ENCODE results near the gene GRID2IP.

Gene GRID2IP

GRCh38 chr7:6536262-6537260 lies 14.7 kb downstream of the GRID2IP start:
- H3K9me3 ChIP-seq (ENCODE audit: severe bottlenecking), result no peaks in the 10 kb centered on the region
- H3K4me1 ChIP-seq (ENCODE audit: insufficient read depth, poor library complexity, severe bottlenecking), result no peaks in the 10 kb centered on the region
- H3K36me3 ChIP-seq (ENCODE audit: low read depth), result no peaks in the 10 kb centered on the region
- H3K27ac ChIP-seq (ENCODE audit: poor library complexity, severe bottlenecking), result no peak overlapping the region
- ATAC-seq (ENCODE audit: low read depth) (peak; percentile 24; the same call in 1 of the 3 replicates), DNase-seq (ENCODE audit: low spot score) (no peak)
- no peak for TF ChIP-seq CTCF (IDR thresholded peaks at IDR 0.05; ENCODE audit: poor library complexity, severe bottlenecking)
- H3K27me3 ChIP-seq (ENCODE audit: insufficient read depth, poor library complexity, severe bottlenecking), result peaks cover under 1% of the 10 kb centered on the region
- H3K4me3 ChIP-seq (ENCODE audit: severe bottlenecking), result peak overlapping the region; percentile 8

- ATAC-seq (ENCODE audit: low read depth) (no peak), DNase-seq (ENCODE audit: low spot score) (no peak)
- no peak for TF ChIP-seq CTCF (IDR thresholded peaks at IDR 0.05; ENCODE audit: poor library complexity, severe bottlenecking)
- peaks cover 17% of the 10 kb centered on the region for H3K27me3 ChIP-seq (ENCODE audit: insufficient read depth, poor library complexity, severe bottlenecking)
- H3K9me3 ChIP-seq (ENCODE audit: severe bottlenecking), result no peaks in the 10 kb centered on the region
- no peak overlapping the region for H3K4me3 ChIP-seq (ENCODE audit: severe bottlenecking)
- no peak overlapping the region for H3K27ac ChIP-seq (ENCODE audit: poor library complexity, severe bottlenecking)
- H3K36me3 ChIP-seq (ENCODE audit: low read depth), result no peaks in the 10 kb centered on the region
- no peaks in the 10 kb centered on the region for H3K4me1 ChIP-seq (ENCODE audit: insufficient read depth, poor library complexity, severe bottlenecking)
These were observed 17.3 kb downstream of the GRID2IP start for GRCh38 chr7:6533893-6534495.

- H3K9me3 ChIP-seq (ENCODE audit: severe bottlenecking), result no peaks in the 10 kb centered on the region
- H3K27ac ChIP-seq (ENCODE audit: poor library complexity, severe bottlenecking), result no peak overlapping the region
- no peaks in the 10 kb centered on the region for H3K36me3 ChIP-seq (ENCODE audit: low read depth)
- DNase-seq (ENCODE audit: low spot score) (no peak), ATAC-seq (ENCODE audit: low read depth) (no peak)
- no peak for TF ChIP-seq CTCF (IDR thresholded peaks at IDR 0.05; ENCODE audit: poor library complexity, severe bottlenecking)
- no peak overlapping the region for H3K4me3 ChIP-seq (ENCODE audit: severe bottlenecking)
- H3K4me1 ChIP-seq (ENCODE audit: insufficient read depth, poor library complexity, severe bottlenecking), result no peaks in the 10 kb centered on the region
- H3K27me3 ChIP-seq (ENCODE audit: insufficient read depth, poor library complexity, severe bottlenecking), result peaks cover 17% of the 10 kb centered on the region
These were observed 18.7 kb downstream of the GRID2IP start for GRCh38 chr7:6532516-6532915.

- DNase-seq (ENCODE audit: low spot score) (no peak), ATAC-seq (ENCODE audit: low read depth) (no peak)
- Histone ChIP-seq H3K9me3 (ENCODE audit: severe bottlenecking) (no peaks in the 10 kb centered on the region), H3K27ac (ENCODE audit: poor library complexity, severe bottlenecking) (no peak overlapping the region), H3K36me3 (ENCODE audit: low read depth) (no peaks in the 10 kb centered on the region), H3K27me3 (ENCODE audit: insufficient read depth, poor library complexity, severe bottlenecking) (peaks cover 24% of the 10 kb centered on the region), H3K4me1 (ENCODE audit: insufficient read depth, poor library complexity, severe bottlenecking) (no peaks in the 10 kb centered on the region), H3K4me3 (ENCODE audit: severe bottlenecking) (peak overlapping the region; percentile 50)
- TF ChIP-seq CTCF (IDR thresholded peaks at IDR 0.05; ENCODE audit: poor library complexity, severe bottlenecking), result no peak
These were observed 19.6 kb downstream of the GRID2IP start for GRCh38 chr7:6531492-6532279.

Data from RWPE2 (cell line).